SU-DHL-6 (cell line): ENCODE measurements around the gene ZFTA.
"Not testable (repeated sequence)": the region's sequence is repeated elsewhere in the genome, so short reads cannot be mapped to it uniquely, and the experiment has no call there.

ENCODE experiments used
- H2AFZ ChIP-seq: fragments of 200-600 bp; sonication (generic); 2 replicates; pipeline ENCODE4 v1.6.1; 2014; ENCODE audit warnings: low read depth, mild to moderate bottlenecking, moderate library complexity, mixed read lengths, antibody characterized with exemption, low read length; ENCODE audit not compliant: severe bottlenecking
- H3F3A ChIP-seq: fragments of 200-600 bp; shearing (Covaris generic); 2 replicates; pipeline ENCODE4 v1.6.0; 2016; ENCODE audit warnings: antibody characterized with exemption, mild to moderate bottlenecking; ENCODE audit not compliant: insufficient read depth
- H3K27ac ChIP-seq: fragments of 200-600 bp; sonication (generic); 2 replicates; pipeline ENCODE4 v1.5.1; 2016; ENCODE audit warnings: low read depth, mild to moderate bottlenecking, low read length, moderate library complexity, mixed read lengths
- H3K27me3 ChIP-seq: fragments of 200-600 bp; sonication (generic), shearing (Covaris generic); 2 replicates; pipeline ENCODE4 v1.6.0; 2014; ENCODE audit warnings: mild to moderate bottlenecking, low read length
- H3K36me3 ChIP-seq: fragments of 200-600 bp; sonication (generic); 2 replicates; pipeline ENCODE4 v1.6.1; 2014; ENCODE audit warnings: mild to moderate bottlenecking, low read length, mixed read lengths
- H3K4me2 ChIP-seq: fragments of 300-600, 200-600 bp; shearing (Covaris generic), sonication (generic); 2 replicates; pipeline ENCODE4 v1.6.0; 2014; ENCODE audit warnings: low read length, low read depth, mild to moderate bottlenecking; ENCODE audit not compliant: poor library complexity, severe bottlenecking
- H3K4me3 ChIP-seq: fragments of 200-600 bp; sonication (generic); 2 replicates; pipeline ENCODE4 v1.5.1; 2014; ENCODE audit warnings: antibody characterized with exemption, low read length, mild to moderate bottlenecking, mixed read lengths; ENCODE audit not compliant: insufficient read depth, poor library complexity, severe bottlenecking
- H3K79me2 ChIP-seq: fragments of 200-600 bp; sonication (generic); 2 replicates; pipeline ENCODE4 v1.6.1; 2014; ENCODE audit warnings: mild to moderate bottlenecking, low read length, moderate library complexity; ENCODE audit not compliant: insufficient read depth
- H3K9ac ChIP-seq: fragments of 200-600 bp; sonication (generic); 2 replicates; pipeline ENCODE4 v1.7.0; 2014; ENCODE audit warnings: mild to moderate bottlenecking, low read length
- H3K9me2 ChIP-seq: fragments of 200-600 bp; sonication (generic); replicated peaks from 2 replicates; pipeline ENCODE4 v1.6.1; 2014; ENCODE audit warnings: low read length; ENCODE audit not compliant: insufficient read depth
- H3K9me3 ChIP-seq: fragments of 200-600 bp; sonication (generic); 2 replicates; pipeline ENCODE4 v1.6.1; 2014; ENCODE audit warnings: low read length, mixed read lengths; ENCODE audit not compliant: insufficient read depth
- H4K20me1 ChIP-seq: fragments of 200-600 bp; sonication (generic); 2 replicates; pipeline ENCODE4 v1.6.1; 2014; ENCODE audit warnings: low read depth, mild to moderate bottlenecking, antibody characterized with exemption, low read length, moderate library complexity, mixed read lengths
- CTCF ChIP-seq: fragments of 200-600 bp; sonication (generic); IDR thresholded peaks from one replicate; pipeline ENCODE4 v1.5.1; 2017; ENCODE audit warnings: antibody characterized with exemption, mild to moderate bottlenecking, low read length, moderate library complexity; ENCODE audit not compliant: insufficient read depth, poor library complexity, severe bottlenecking
- EZH2phosphoT487 ChIP-seq: fragments of 200-600 bp; sonication (generic), shearing (Covaris generic); conservative IDR thresholded peaks from 2 replicates; pipeline ENCODE4 v1.6.1; 2018; ENCODE audit warnings: mild to moderate bottlenecking, antibody characterized with exemption, low read length, moderate library complexity, mixed read lengths

The ZFTA gene

GRCh38 chr11:63813035-63813562 is 44.5 kb upstream of the ZFTA start, which contains the start of gene SPINDOC:
SPINDOC (plus strand) TSS chr11:63813456; CDS start chr11:63813687, 231 bp downstream.
- Histone ChIP-seq H3K36me3 (no peaks in the 10 kb centered on the region), H3K9me3 (no peaks in the 10 kb centered on the region), H3K27ac (peak within 1 kb of the TSS; percentile 56), H3K9me2 (no peaks in the 10 kb centered on the region), H3K4me2 (peak within 1 kb of the TSS; percentile 83), H3K79me2 (peaks cover 36% of the 10 kb centered on the region), H3K9ac (peak within 1 kb of the TSS; percentile 86), H2AFZ (peak within 1 kb of the TSS; percentile 66), H3F3A (no peaks in the 10 kb centered on the region), H3K4me3 (peak within 1 kb of the TSS; percentile 80), H3K27me3 (no peaks in the 10 kb centered on the region), H4K20me1 (0 out of 2 replicates have a peak, but pooled peaks cover 5% of the 10 kb centered on the region)
- no peak for TF ChIP-seq EZH2phosphoT487
- no peak for TF ChIP-seq CTCF

GRCh38 chr11:63811522-63811921 is 42.9 kb upstream of the ZFTA start:
- H3K79me2 ChIP-seq, result peaks cover 30% of the 10 kb centered on the region
- H3K4me3 ChIP-seq, result no peak overlapping the region
- no peak overlapping the region for H3K4me2 ChIP-seq
- no peaks in the 10 kb centered on the region for H3K36me3 ChIP-seq
- H2AFZ ChIP-seq, result no peak overlapping the region
- H3K9ac ChIP-seq, result no peak overlapping the region
- H3K9me3 ChIP-seq, result no peaks in the 10 kb centered on the region
- 0 out of 2 replicates have a peak, but pooled peaks cover 5% of the 10 kb centered on the region for H4K20me1 ChIP-seq
- no peak for TF ChIP-seq CTCF
- no peak for TF ChIP-seq EZH2phosphoT487
- H3F3A ChIP-seq, result no peaks in the 10 kb centered on the region
- no peaks in the 10 kb centered on the region for H3K9me2 ChIP-seq
- H3K27me3 ChIP-seq, result no peaks in the 10 kb centered on the region
- no peak overlapping the region for H3K27ac ChIP-seq

- not testable (repeated sequence) for H3K9ac ChIP-seq, H3K27me3 ChIP-seq, H3K9me3 ChIP-seq, H3F3A ChIP-seq, H3K4me3 ChIP-seq, H4K20me1 ChIP-seq, H2AFZ ChIP-seq, H3K4me2 ChIP-seq, H3K27ac ChIP-seq, H3K36me3 ChIP-seq, H3K9me2 ChIP-seq
- peaks cover 19% of the 10 kb centered on the region for H3K79me2 ChIP-seq
These were observed 41.8 kb upstream of the ZFTA start for GRCh38 chr11:63810383-63810782.

- Histone ChIP-seq H3K4me3 (no peak overlapping the region), H3K9me2 (no peaks in the 10 kb centered on the region), H3K9me3 (no peaks in the 10 kb centered on the region), H3K9ac (no peak overlapping the region), H3K36me3 (no peaks in the 10 kb centered on the region), H4K20me1 (no peaks in the 10 kb centered on the region), H3K4me2 (no peak overlapping the region), H2AFZ (no peak overlapping the region), H3K27me3 (no peaks in the 10 kb centered on the region), H3F3A (no peaks in the 10 kb centered on the region), H3K27ac (no peak overlapping the region), H3K79me2 (no peaks in the 10 kb centered on the region)
- TF ChIP-seq CTCF (no peak), EZH2phosphoT487 (no peak)
These were observed 37.4 kb upstream of the ZFTA start for GRCh38 chr11:63805844-63806415.
